ENCODE results near the gene TTC9C.

Gene TTC9C

DNA sequence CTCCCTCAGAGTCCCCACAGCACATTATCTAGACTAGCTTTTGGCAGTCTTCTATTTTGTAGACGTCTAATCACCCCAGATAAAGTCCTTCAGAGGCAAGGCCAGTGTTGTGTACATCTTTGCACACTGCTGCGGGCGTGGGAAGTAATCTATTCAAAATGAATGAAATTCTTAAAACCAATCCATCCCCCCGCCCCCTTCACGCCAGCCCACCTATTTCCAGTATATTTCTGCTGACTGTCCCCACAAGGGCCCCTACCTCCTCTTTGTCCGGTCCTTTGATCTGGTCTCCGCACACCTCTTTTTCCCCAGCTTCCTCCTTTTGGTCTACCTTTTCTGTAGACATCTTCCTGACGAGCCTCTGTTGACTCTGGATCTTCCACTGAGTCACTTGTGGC is 21.4 kb upstream of the TTC9C start:
- no peak for TF ChIP-seq ZFX (IDR thresholded peaks at IDR 0.05; ENCODE audit: borderline replicate concordance)
- TF ChIP-seq, protein P1, sequence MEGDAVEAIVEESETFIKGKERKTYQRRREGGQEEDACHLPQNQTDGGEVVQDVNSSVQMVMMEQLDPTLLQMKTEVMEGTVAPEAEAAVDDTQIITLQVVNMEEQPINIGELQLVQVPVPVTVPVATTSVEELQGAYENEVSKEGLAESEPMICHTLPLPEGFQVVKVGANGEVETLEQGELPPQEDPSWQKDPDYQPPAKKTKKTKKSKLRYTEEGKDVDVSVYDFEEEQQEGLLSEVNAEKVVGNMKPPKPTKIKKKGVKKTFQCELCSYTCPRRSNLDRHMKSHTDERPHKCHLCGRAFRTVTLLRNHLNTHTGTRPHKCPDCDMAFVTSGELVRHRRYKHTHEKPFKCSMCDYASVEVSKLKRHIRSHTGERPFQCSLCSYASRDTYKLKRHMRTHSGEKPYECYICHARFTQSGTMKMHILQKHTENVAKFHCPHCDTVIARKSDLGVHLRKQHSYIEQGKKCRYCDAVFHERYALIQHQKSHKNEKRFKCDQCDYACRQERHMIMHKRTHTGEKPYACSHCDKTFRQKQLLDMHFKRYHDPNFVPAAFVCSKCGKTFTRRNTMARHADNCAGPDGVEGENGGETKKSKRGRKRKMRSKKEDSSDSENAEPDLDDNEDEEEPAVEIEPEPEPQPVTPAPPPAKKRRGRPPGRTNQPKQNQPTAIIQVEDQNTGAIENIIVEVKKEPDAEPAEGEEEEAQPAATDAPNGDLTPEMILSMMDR (IDR thresholded peaks at IDR 0.05), result no peak
- peak overlapping the region; percentile 85 for H3K27ac ChIP-seq

GRCh38 chr11:62707277-62707861 is 20.9 kb upstream of the TTC9C start, which contains the start of the genes BSCL2 and GNG3:
Gene BSCL2, minus strand, starts transcription at chr11:62707424. Its CDS starts 229 bp downstream, at chr11:62707195.
Gene GNG3, plus strand, starts transcription at chr11:62707676. Its CDS starts 620 bp downstream, at chr11:62708296.
- no peak for TF ChIP-seq ZFX (IDR thresholded peaks at IDR 0.05; ENCODE audit: borderline replicate concordance)
- TF ChIP-seq, protein P1 (IDR thresholded peaks at IDR 0.05), result no peak
- H3K27ac ChIP-seq, result peak within 1 kb of the TSS; percentile 85

DNA sequence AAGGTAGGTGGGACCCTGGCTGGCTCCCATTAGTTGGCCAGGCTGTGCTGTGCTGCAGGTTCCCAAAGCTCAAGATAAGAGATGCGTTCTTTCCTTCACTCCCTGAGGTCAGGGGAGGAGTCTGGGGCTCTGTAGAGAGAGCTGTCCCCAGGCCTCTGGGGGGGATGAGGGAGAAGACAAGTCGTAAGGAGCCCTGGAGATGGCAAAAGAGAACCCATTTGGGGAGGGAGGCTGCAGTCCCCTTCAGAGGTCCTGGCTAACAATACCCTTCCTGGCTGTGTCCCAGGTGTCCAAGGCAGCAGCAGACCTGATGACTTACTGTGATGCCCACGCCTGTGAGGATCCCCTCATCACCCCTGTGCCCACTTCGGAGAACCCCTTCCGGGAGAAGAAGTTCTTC is 19.9 kb upstream of the TTC9C start:
- TF ChIP-seq ZFX (IDR thresholded peaks at IDR 0.05; ENCODE audit: borderline replicate concordance), result no peak
- TF ChIP-seq, protein P1 (IDR thresholded peaks at IDR 0.05), result no peak
- peak overlapping the region; percentile 85 for H3K27ac ChIP-seq

- H3K27ac ChIP-seq, result peak overlapping the region; percentile 85
- TF ChIP-seq, protein P1 (IDR thresholded peaks at IDR 0.05), result no peak
- no peak for TF ChIP-seq ZFX (IDR thresholded peaks at IDR 0.05; ENCODE audit: borderline replicate concordance)
Measured at GRCh38 chr11:62708793-62709192, 19.5 kb upstream of the TTC9C start.

DNA sequence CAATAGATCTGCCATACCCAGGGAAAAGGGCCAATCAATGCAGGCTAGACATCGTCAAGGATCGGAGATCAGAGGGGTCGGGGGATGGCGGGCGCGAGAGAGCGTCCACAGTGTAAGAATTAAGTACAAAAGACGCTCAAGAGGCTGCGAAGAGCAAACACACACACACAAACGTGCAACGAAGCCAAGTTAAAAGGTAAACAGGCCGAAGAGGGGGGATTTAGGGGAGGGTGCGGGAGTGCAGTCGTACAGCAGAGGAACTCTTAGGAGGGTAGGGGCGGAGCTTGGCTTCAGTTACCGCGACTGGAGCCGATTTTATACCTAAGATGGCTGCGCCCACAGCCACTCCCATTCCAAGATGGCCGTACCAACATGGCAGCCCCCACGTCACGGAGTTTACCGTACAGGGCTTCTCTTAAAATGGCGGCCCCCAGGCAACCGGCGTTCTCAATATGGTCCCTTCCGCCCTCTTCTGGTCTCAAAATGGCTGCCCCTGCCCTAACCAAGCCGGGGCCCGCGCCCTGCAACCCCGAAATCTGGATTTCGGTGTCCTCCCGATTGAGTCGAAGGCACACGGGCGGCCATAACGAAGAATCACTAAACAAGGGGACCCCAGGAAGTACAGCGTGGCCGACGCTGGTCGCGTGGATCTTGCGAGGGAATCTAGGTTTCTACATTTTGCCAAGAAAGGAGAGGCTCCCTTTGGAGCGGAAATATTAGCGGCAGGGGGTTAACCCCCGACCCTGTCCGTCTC is 18.9 kb upstream of the TTC9C start:
- H3K27ac ChIP-seq, result peak overlapping the region; percentile 85
- TF ChIP-seq, protein P1 (IDR thresholded peaks at IDR 0.05), result no peak
- TF ChIP-seq ZFX (IDR thresholded peaks at IDR 0.05; ENCODE audit: borderline replicate concordance), result no peak

DNA sequence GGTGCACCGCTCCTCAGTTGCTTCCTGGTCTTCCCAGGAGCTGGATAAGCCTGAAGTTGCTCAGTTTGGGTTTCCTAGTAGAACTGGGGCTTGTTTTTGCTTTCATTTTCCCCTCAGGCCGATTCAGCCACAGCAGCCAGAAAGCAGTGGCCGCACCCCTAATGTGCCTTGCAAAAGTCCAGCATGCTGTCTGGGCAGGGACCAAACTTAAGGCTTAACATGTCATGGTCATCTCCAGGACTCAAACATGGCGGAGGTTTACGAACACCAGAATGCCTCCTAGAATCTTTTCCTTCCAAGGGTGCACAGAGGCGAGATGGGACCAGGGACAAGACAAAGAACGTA is 18.3 kb upstream of the TTC9C start:
- TF ChIP-seq, protein P1 (IDR thresholded peaks at IDR 0.05), result no peak
- peak overlapping the region; percentile 85 for H3K27ac ChIP-seq

DNA sequence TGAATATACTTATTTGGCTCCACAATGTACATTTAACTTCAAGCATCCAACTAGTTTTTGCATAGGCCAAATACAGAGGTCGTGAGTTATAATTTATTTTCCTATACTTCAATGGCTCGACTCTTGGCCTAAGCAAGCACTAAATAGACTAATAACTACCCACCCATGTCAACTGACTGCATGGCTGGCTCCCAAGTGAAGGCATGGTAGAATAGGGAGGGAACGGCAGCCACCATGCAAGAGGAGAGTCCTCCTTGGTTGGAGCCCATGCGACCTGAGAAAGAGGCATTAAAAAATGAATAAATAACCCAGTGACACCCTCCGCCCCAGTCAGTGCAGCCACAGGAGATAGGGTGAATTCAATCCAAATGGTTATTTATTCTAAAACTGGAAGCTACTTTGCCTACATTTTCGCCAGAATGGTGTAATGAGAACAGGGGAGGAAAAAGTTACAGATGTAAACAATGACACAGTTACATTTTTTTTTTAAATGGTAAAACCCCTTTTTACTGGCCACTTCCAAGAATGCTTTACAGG is 15.9 kb upstream of the TTC9C start:
- H3K27ac ChIP-seq, result 0 out of 2 replicates have a peak overlapping the region, but pooled peaks have one; percentile 13
- TF ChIP-seq ZFX (IDR thresholded peaks at IDR 0.05; ENCODE audit: borderline replicate concordance), result no peak
- TF ChIP-seq, protein P1 (IDR thresholded peaks at IDR 0.05), result no peak

Data from 22Rv1 (cell line).